Gastroesophageal sphincter (tissue), 4 donors: ENCODE results near the gene NELL1. TPM values are rescaled to one million over a fixed set of nuclear protein-coding genes. Genes with fewer than 3 reads are reported as not detected.

ENCODE experiments used
- ATAC-seq: fragments of 150-250 bp; one replicate; pipeline ENCODE4 v1.9.1; 2016; ENCODE audit warnings: mild to moderate bottlenecking, moderate library complexity
- H3K27ac ChIP-seq, 4 donors: fragments of 200-600 bp; sonication (generic) in 3 of 4; 1 replicate in 3 of 4; 2 replicates in 1 of 4; pipeline ENCODE4 v1.5.1; 2016 to 2019
- H3K27me3 ChIP-seq: fragments of 200-600 bp; sonication (generic); one replicate; pipeline ENCODE4 v1.5.1; 2019
- H3K36me3 ChIP-seq, 2 donors: fragments of 200-600 bp; sonication (generic); one replicate each; pipeline ENCODE4 v1.5.1; 2019; ENCODE audit warnings: control low read depth in 1 of 2
- H3K4me1 ChIP-seq, 3 donors: fragments of 200-600 bp; sonication (generic); 1 replicate in 2 of 3; 2 replicates in 1 of 3; pipeline ENCODE4 v1.5.1; 2016 to 2019; ENCODE audit warnings: control low read depth in 2 of 3
- H3K4me3 ChIP-seq, 2 donors: fragments of 200-600 bp; sonication (generic); one replicate each; pipeline ENCODE4 v1.5.1; 2019; ENCODE audit warnings: mild to moderate bottlenecking in 1 of 2, moderate library complexity in 1 of 2
- H3K9me3 ChIP-seq, 3 donors: fragments of 200-600 bp; sonication (generic); one replicate each; pipeline ENCODE4 v1.5.1; 2017 to 2019; ENCODE audit warnings: control low read depth in 2 of 3
- EP300 ChIP-seq: sonication (generic); formaldehyde crosslinking; IDR thresholded peaks from one replicate; pipeline ENCODE4 v1.6.1; 2017; ENCODE audit warnings: antibody characterized with exemption, mild to moderate bottlenecking
- POLR2A ChIP-seq, 2 donors: fragments of 450-650 bp; IDR thresholded peaks; one replicate each; pipeline ENCODE4 v1.6.1; 2017; ENCODE audit warnings: antibody characterized with exemption in 2 of 2, mild to moderate bottlenecking in 2 of 2, moderate library complexity in 1 of 2
- POLR2AphosphoS5 ChIP-seq: sonication (generic); formaldehyde crosslinking; IDR thresholded peaks from one replicate; pipeline ENCODE4 v1.6.1; 2017; ENCODE audit warnings: antibody characterized with exemption
- WGBS, 2 donors: methylation state at CpG; one replicate each; pipeline ENCODE4 v1.1.5; 2018; ENCODE audit warnings: low coverage in 1 of 2; 5-methylcytosine and 5-hydroxymethylcytosine counted together
- total RNA-seq, 4 donors: library from RNA; depleted of rRNA; stranded (reverse); fragments of >200 nt; gene quantifications; one replicate each; pipeline ENCODE4 v1.1.0, GENCODE V29; 2016
- TF ChIP-seq, protein P1 (sequence below), 4 experiments: fragments of 200-600 bp in 2 of 4; fragments of 450-650 bp in 2 of 4; sonication (generic) in 1 of 4; IDR thresholded peaks; one replicate each; pipeline ENCODE4 v1.5.1; 2017 to 2019; ENCODE audit warnings: antibody characterized with exemption in 4 of 4, mild to moderate bottlenecking in 2 of 4, moderate library complexity in 2 of 4

Gene NELL1
- total RNA-seq, 4 donors from 2014 or later, result 0.27 to 3.0 (median 1.5) TPM

DNA sequence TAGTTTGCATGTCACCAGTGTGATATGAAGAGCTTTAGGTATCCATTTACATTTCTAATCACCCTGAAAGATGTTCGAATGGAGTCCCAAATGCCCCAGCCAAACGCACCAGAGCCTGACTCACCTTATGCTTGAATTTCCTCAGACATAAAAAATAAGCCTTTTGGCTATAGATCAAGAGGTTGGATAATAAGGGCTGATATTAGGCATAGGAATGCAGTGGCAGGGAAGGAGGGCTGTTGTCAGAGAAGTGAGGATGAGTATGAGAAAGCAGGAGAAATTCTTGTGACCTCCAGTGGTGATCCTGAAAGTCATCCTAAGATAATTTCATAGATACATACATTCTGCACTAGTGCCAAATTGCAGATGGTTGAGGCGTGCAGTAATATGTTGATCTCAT, 264.6 kb downstream of the NELL1 start:
- TF ChIP-seq POLR2AphosphoS5 (no peak), EP300 (no peak), POLR2A (IDR thresholded peaks at IDR 0.05) (no peak)
- TF ChIP-seq, protein P1, sequence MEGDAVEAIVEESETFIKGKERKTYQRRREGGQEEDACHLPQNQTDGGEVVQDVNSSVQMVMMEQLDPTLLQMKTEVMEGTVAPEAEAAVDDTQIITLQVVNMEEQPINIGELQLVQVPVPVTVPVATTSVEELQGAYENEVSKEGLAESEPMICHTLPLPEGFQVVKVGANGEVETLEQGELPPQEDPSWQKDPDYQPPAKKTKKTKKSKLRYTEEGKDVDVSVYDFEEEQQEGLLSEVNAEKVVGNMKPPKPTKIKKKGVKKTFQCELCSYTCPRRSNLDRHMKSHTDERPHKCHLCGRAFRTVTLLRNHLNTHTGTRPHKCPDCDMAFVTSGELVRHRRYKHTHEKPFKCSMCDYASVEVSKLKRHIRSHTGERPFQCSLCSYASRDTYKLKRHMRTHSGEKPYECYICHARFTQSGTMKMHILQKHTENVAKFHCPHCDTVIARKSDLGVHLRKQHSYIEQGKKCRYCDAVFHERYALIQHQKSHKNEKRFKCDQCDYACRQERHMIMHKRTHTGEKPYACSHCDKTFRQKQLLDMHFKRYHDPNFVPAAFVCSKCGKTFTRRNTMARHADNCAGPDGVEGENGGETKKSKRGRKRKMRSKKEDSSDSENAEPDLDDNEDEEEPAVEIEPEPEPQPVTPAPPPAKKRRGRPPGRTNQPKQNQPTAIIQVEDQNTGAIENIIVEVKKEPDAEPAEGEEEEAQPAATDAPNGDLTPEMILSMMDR (IDR thresholded peaks at IDR 0.05), result no peak
- WGBS, 2 donors, result 41 to 74% methylated on average over 2 to 3 of the region's 3 CpGs
- Histone ChIP-seq H3K4me3 (no peak overlapping the region), H3K27ac (no peak overlapping the region), H3K9me3 (no peaks in the 10 kb centered on the region), H3K36me3 (no peaks in the 10 kb centered on the region), H3K27me3 (no peaks in the 10 kb centered on the region), H3K4me1 (no peaks in the 10 kb centered on the region)
- ATAC-seq, result no peak

DNA sequence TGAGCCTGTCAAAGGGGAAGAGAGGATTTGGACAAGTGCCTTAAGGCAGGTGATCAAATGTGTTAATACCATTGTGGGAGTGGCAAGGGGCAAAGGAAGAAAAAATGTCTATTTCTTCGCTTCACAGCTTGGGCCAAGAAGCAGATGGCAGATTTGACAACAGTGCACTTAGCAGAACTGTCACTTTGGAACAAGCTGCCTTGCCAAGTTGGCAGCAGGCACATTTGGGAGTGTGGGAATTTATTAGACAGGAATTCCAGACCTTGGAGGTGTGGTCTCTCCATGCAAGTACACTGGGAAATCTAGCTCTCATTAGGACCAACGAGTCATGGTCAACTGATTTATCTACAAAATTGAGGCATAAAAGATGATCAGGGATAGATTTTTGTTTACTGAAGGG, 265.1 kb downstream of the NELL1 start:
- H3K27me3 ChIP-seq, result no peaks in the 10 kb centered on the region
- no peaks in the 10 kb centered on the region for H3K9me3 ChIP-seq
- TF ChIP-seq, protein P1 (IDR thresholded peaks at IDR 0.05), result no peak
- TF ChIP-seq EP300 (no peak), POLR2A (IDR thresholded peaks at IDR 0.05) (no peak), POLR2AphosphoS5 (no peak)
- no peak overlapping the region for H3K4me3 ChIP-seq
- ATAC-seq, result no peak
- H3K4me1 ChIP-seq, result no peaks in the 10 kb centered on the region
- no peak overlapping the region for H3K27ac ChIP-seq
- 56 to 58% methylated on average over 2 of the region's 2 CpGs for WGBS, 2 donors
- no peaks in the 10 kb centered on the region for H3K36me3 ChIP-seq

DNA sequence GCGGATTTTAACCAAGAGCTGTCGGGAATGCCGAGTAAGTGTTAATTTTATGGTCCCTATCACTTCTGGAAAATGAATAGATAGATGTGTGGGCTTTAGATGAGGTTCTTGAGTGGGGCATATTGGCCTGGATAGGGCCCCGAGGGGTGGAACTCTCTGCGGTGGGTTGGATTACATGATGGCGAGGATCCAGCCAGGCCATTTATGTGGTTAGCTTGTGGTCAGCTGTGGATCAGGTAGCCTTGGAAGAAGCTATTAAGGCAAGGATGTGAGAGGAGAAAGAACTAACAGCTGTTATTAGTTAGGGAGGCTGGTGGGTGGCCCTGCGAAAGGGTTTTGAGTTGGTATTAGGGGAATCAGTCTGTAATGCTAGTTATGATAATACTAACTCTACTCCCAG, 268.4 kb downstream of the NELL1 start:
- Histone ChIP-seq H3K4me1 (no peaks in the 10 kb centered on the region), H3K27me3 (no peaks in the 10 kb centered on the region), H3K9me3 (no peaks in the 10 kb centered on the region), H3K36me3 (no peaks in the 10 kb centered on the region), H3K27ac (no peak overlapping the region), H3K4me3 (no peak overlapping the region)
- no peak for TF ChIP-seq POLR2AphosphoS5
- TF ChIP-seq, protein P1 (IDR thresholded peaks at IDR 0.05), result no peak
- TF ChIP-seq EP300, result no peak
- TF ChIP-seq POLR2A (IDR thresholded peaks at IDR 0.05), result no peak
- WGBS, 2 donors, result 83 to 94% methylated on average over 4 to 7 of the region's 7 CpGs
- ATAC-seq, result no peak

DNA sequence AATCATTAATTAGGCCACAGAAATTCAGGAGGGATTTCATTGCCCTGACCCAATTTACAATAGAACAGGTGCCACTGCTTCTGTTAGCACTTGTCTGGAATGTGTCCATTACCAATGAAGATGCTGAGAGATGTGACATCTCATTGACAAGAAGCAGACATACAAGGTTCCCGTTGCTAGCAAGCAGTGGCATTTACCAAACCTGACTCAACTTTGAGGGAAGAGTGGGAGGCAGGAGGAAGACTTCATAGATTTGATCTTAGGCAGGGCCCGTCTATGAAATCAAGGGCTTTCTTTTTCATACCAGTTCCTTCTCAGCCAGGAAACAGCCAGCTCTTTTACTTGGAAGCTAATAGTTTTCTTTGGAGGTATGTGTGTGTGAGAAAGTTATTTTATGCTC, 280.2 kb downstream of the NELL1 start:
- no peaks in the 10 kb centered on the region for H3K9me3 ChIP-seq
- H3K27me3 ChIP-seq, result no peaks in the 10 kb centered on the region
- no peaks in the 10 kb centered on the region for H3K4me1 ChIP-seq
- WGBS, 2 donors, result 18 to 50% methylated on average over 1 to 2 of the region's 2 CpGs
- ATAC-seq, result no peak
- H3K4me3 ChIP-seq, result no peak overlapping the region
- TF ChIP-seq POLR2AphosphoS5 (no peak), POLR2A (IDR thresholded peaks at IDR 0.05) (no peak), EP300 (no peak)
- TF ChIP-seq, protein P1 (IDR thresholded peaks at IDR 0.05), result no peak
- H3K27ac ChIP-seq, result no peak overlapping the region
- no peaks in the 10 kb centered on the region for H3K36me3 ChIP-seq

DNA sequence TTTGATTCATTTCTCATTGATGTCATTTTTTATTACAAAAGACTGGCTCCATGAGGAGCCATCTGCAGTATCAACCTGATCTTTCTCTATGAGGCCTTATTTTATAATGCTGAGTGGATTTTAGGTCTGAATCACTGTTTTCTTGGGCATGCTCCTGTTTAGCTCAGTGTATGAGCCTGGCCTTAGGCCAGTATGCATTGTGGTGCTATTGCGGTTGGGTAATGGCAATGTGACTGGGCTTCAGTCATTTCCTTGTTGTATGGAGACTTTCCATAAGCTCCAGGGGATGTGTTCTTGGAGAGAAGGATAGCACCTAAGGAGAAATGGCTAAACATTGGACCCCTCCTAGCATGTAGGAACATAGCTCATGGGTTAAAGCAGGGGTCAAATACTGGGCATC, 293.2 kb downstream of the NELL1 start:
- no peak for ATAC-seq
- H3K36me3 ChIP-seq, result no peaks in the 10 kb centered on the region
- no peaks in the 10 kb centered on the region for H3K27me3 ChIP-seq
- no peaks in the 10 kb centered on the region for H3K9me3 ChIP-seq
- H3K4me1 ChIP-seq, result no peaks in the 10 kb centered on the region
- 100% methylated on average over 1 of the region's 1 CpG; no CpG with 5 or more reads in 1 of the 2 donors for WGBS, 2 donors
- H3K4me3 ChIP-seq, result no peak overlapping the region
- no peak overlapping the region for H3K27ac ChIP-seq
- TF ChIP-seq EP300 (no peak), POLR2AphosphoS5 (no peak), POLR2A (IDR thresholded peaks at IDR 0.05) (no peak)
- TF ChIP-seq, protein P1 (IDR thresholded peaks at IDR 0.05), result no peak
